KMS-11 (cell line): Measurements from ENCODE around the gene RNGTT.

Source experiments
- H2AFZ ChIP-seq: fragments of 200-600 bp; sonication (generic); 2 replicates; pipeline ENCODE4 v1.6.1; 2016; ENCODE audit warnings: antibody characterized with exemption, mixed run types, low read depth
- H3K27ac ChIP-seq: fragments of 200-600 bp; sonication (generic); 2 replicates; pipeline ENCODE4 v1.6.1; 2016; ENCODE audit warnings: mild to moderate bottlenecking, mixed run types
- H3K27me3 ChIP-seq: fragments of 200-600 bp; sonication (generic); 2 replicates; pipeline ENCODE4 v1.6.1; 2017; ENCODE audit warnings: mild to moderate bottlenecking, low read depth, mixed run types, moderate library complexity; ENCODE audit not compliant: insufficient read depth
- H3K36me3 ChIP-seq: fragments of 200-600 bp; sonication (generic); 2 replicates; pipeline ENCODE4 v1.6.1; 2017; ENCODE audit warnings: mild to moderate bottlenecking, mixed run types; ENCODE audit not compliant: insufficient read depth
- H3K4me1 ChIP-seq: fragments of 200-600 bp; sonication (generic); 2 replicates; pipeline ENCODE4 v1.6.1; 2016; ENCODE audit warnings: mild to moderate bottlenecking, low read depth, mixed run types; ENCODE audit not compliant: poor library complexity, severe bottlenecking
- H3K4me2 ChIP-seq: fragments of 200-600 bp; sonication (generic); 2 replicates; pipeline ENCODE4 v1.7.0; 2016; ENCODE audit warnings: mild to moderate bottlenecking, mixed run types
- H3K4me3 ChIP-seq: fragments of 200-600 bp; sonication (generic); IDR thresholded peaks from 2 replicates; pipeline ENCODE4 v1.6.1; 2017; ENCODE audit warnings: low read depth, low read length, mixed read lengths; ENCODE audit not compliant: insufficient read depth
- H3K79me2 ChIP-seq: fragments of 200-600 bp; sonication (generic); 2 replicates; pipeline ENCODE4 v1.6.1; 2016; ENCODE audit warnings: low read depth, mixed run types; ENCODE audit not compliant: insufficient read depth
- H3K9ac ChIP-seq: fragments of 200-600 bp; sonication (generic); 2 replicates; pipeline ENCODE4 v1.6.1; 2016; ENCODE audit warnings: mild to moderate bottlenecking, mixed run types
- H4K20me1 ChIP-seq: fragments of 200-600 bp; sonication (generic); 2 replicates; pipeline ENCODE4 v1.6.1; 2016; ENCODE audit warnings: mild to moderate bottlenecking, mixed run types; ENCODE audit not compliant: insufficient read depth
- TF ChIP-seq, protein P1 (sequence below): fragments of 200-600 bp; sonication (generic); conservative IDR thresholded peaks from 2 replicates; pipeline ENCODE4 v1.6.1; 2017; ENCODE audit warnings: low read depth, mild to moderate bottlenecking, antibody characterized with exemption, low read length, moderate library complexity, mixed read lengths

The RNGTT gene

DNA sequence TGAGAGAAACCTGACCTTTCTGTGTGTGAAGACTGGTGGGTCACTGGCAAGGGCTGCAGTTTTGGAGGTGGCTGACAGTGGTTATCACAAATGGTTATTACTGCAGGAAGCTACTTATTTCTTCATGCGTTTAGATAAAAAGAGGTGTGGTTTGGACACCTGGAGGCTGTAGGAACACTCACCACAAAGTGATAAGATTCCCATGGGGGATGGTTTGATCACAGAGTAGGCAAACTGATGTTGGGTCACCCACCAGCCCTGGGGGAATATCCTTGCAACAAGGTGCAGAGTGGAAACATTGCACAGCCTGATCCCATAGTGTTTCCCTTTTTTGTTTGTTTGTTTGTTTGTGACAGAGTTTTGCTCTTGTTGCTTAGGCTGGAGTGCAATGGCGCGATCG, 33.9 kb upstream of the RNGTT start:
- H3K4me2 ChIP-seq = no peak overlapping the region
- TF ChIP-seq, protein P1, sequence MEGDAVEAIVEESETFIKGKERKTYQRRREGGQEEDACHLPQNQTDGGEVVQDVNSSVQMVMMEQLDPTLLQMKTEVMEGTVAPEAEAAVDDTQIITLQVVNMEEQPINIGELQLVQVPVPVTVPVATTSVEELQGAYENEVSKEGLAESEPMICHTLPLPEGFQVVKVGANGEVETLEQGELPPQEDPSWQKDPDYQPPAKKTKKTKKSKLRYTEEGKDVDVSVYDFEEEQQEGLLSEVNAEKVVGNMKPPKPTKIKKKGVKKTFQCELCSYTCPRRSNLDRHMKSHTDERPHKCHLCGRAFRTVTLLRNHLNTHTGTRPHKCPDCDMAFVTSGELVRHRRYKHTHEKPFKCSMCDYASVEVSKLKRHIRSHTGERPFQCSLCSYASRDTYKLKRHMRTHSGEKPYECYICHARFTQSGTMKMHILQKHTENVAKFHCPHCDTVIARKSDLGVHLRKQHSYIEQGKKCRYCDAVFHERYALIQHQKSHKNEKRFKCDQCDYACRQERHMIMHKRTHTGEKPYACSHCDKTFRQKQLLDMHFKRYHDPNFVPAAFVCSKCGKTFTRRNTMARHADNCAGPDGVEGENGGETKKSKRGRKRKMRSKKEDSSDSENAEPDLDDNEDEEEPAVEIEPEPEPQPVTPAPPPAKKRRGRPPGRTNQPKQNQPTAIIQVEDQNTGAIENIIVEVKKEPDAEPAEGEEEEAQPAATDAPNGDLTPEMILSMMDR = no peak
- H2AFZ ChIP-seq = no peak overlapping the region
- no peaks in the 10 kb centered on the region for H4K20me1 ChIP-seq
- no peak overlapping the region for H3K4me3 ChIP-seq
- H3K9ac ChIP-seq = no peak overlapping the region
- H3K36me3 ChIP-seq = no peaks in the 10 kb centered on the region
- H3K27ac ChIP-seq = no peak overlapping the region
- no peaks in the 10 kb centered on the region for H3K27me3 ChIP-seq
- H3K4me1 ChIP-seq = no peaks in the 10 kb centered on the region
- H3K79me2 ChIP-seq = no peaks in the 10 kb centered on the region

GRCh38 chr6:88992741-88993552, 29.5 kb upstream of the RNGTT start:
- no peaks in the 10 kb centered on the region for H3K4me1 ChIP-seq
- TF ChIP-seq, protein P1 = no peak
- no peaks in the 10 kb centered on the region for H3K27me3 ChIP-seq
- H2AFZ ChIP-seq = no peak overlapping the region
- H4K20me1 ChIP-seq = no peaks in the 10 kb centered on the region
- H3K27ac ChIP-seq = no peak overlapping the region
- no peaks in the 10 kb centered on the region for H3K79me2 ChIP-seq
- H3K4me2 ChIP-seq = no peak overlapping the region
- no peak overlapping the region for H3K9ac ChIP-seq
- no peaks in the 10 kb centered on the region for H3K36me3 ChIP-seq
- no peak overlapping the region for H3K4me3 ChIP-seq

DNA sequence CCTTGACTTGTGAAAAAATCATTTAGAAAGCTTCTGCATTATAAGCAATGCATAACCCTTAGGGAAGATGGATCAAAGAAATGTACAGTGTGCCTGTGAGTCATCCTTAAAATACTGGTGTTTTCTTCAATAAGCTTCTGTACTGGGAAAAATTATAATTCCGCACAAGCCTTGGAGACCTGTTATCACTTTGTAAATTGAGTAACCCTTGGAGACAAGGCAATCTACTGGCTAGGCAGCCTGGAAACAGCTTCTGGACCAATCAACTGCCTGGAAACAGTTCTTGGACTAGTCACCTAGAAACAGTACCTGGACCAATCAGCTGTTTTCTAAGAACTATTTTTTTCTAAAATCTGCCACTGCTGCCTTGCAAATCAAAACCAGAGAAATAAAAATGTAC, 25.8 kb upstream of the RNGTT start:
- Histone ChIP-seq H3K79me2 (no peaks in the 10 kb centered on the region), H3K4me3 (no peak overlapping the region), H3K27ac (no peak overlapping the region), H3K4me2 (no peak overlapping the region), H3K27me3 (no peaks in the 10 kb centered on the region), H4K20me1 (no peaks in the 10 kb centered on the region), H3K9ac (no peak overlapping the region), H2AFZ (no peak overlapping the region), H3K36me3 (no peaks in the 10 kb centered on the region), H3K4me1 (no peaks in the 10 kb centered on the region)
- TF ChIP-seq, protein P1 = no peak

DNA sequence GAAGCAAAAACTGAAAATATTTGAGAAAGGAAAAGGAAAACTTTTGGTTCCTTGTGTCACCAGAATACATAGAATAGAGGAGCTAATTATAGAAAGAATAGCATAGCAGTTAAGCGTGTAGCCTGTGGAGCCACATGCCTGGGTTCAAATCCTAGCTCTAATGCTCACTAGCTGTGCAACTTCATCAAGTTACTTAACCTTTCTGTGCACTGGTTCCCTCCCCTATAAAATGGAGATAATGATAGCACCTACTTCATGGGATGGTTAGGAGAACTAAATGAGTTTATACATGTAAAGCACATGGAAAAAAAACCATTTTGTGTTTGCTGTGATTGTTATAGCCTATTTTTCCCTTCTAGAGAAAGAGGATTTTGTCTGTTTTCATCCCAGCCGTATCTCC, 24.5 kb upstream of the RNGTT start:
- Histone ChIP-seq H3K79me2 (no peaks in the 10 kb centered on the region), H3K27ac (no peak overlapping the region), H4K20me1 (no peaks in the 10 kb centered on the region), H3K4me3 (no peak overlapping the region), H3K9ac (no peak overlapping the region), H3K36me3 (no peaks in the 10 kb centered on the region), H3K4me1 (peaks cover 6% of the 10 kb centered on the region), H3K27me3 (no peaks in the 10 kb centered on the region), H2AFZ (no peak overlapping the region), H3K4me2 (no peak overlapping the region)
- TF ChIP-seq, protein P1 = no peak
